ENCODE data around the gene C2orf76.

C2orf76 gene

DNA sequence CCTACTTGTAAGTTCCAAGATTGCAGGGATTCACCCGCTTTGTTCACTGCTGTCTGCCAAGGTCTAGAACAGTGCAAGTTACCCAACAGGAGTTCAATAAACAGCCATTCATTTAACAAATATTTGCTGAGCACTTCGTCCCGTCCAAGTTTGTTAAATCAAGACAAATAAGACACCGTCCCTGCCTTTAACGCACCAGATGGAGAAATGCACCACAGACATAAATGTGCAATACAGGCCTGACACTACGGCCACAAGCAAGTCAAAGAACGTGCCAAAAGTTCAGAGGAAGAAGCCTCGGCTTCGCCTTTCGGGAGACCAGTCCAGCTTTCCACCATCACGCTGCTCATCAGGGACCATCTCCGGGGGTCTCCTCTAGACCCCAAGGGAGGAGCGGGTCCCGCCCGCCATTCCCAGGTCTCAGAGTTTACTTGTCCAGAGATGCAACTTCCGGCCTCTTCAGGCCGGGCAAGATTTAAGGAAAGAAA is 429 bp downstream of the C2orf76 start:
- Histone ChIP-seq H3K9ac (ENCODE audit: low read depth in 1 of 2, low read length in 2 of 2) (peak overlapping the region; percentile 79 to 95), H3K4me1 (ENCODE audit: control insufficient read depth in 2 of 2, insufficient read depth in 2 of 2, low read length in 2 of 2) (peaks cover 20 to 31% of the 10 kb centered on the region in 2 donors), H3K4me3 (ENCODE audit: low read length in 2 of 2) (peak overlapping the region; percentile 93 to 99), H3K27me3 (ENCODE audit: control insufficient read depth in 2 of 2, insufficient read depth in 2 of 2, low read length in 2 of 2) (no peaks in the 10 kb centered on the region), H3K9me3 (ENCODE audit: control insufficient read depth in 2 of 2, low read length in 2 of 2) (no peaks in the 10 kb centered on the region), H3K36me3 (ENCODE audit: control insufficient read depth in 2 of 2, insufficient read depth in 2 of 2, low read length in 2 of 2) (peaks cover 22 to 29% of the 10 kb centered on the region in 2 donors), H3K27ac (ENCODE audit: low read depth in 2 of 2, low read length in 2 of 2) (peak overlapping the region; percentile 90 to 93)

DNA sequence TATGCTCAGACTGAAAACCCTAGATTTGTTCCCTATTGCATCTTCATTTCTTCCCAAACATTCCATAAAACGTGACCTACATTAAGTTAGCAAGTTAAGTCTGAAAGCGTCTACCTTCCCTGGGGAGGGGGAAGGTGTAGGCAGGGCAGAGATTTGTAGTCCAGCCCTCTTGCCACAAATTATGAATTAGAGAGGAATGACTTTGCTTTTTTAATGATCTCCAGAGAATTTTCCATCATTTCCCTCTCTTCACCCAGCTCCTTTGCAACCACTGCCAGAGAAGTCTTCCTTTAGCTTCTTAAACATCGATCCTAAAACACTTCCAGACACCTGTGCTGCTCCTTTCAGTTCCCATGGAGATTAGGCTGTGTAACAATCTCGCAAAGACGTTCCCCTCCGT is 1.2 kb downstream of the C2orf76 start:
- Histone ChIP-seq H3K9me3 (ENCODE audit: control insufficient read depth in 2 of 2, low read length in 2 of 2) (no peaks in the 10 kb centered on the region), H3K4me3 (ENCODE audit: low read length in 2 of 2) (peak overlapping the region; percentile 93 to 99), H3K36me3 (ENCODE audit: control insufficient read depth in 2 of 2, insufficient read depth in 2 of 2, low read length in 2 of 2) (peaks cover 15 to 21% of the 10 kb centered on the region in 2 donors), H3K27me3 (ENCODE audit: control insufficient read depth in 2 of 2, insufficient read depth in 2 of 2, low read length in 2 of 2) (no peaks in the 10 kb centered on the region), H3K9ac (ENCODE audit: low read depth in 1 of 2, low read length in 2 of 2) (peak overlapping the region in 1 of 2 donors; percentile 95), H3K27ac (ENCODE audit: low read depth in 2 of 2, low read length in 2 of 2) (no peak overlapping the region), H3K4me1 (ENCODE audit: control insufficient read depth in 2 of 2, insufficient read depth in 2 of 2, low read length in 2 of 2) (peaks cover 20 to 31% of the 10 kb centered on the region in 2 donors)

DNA sequence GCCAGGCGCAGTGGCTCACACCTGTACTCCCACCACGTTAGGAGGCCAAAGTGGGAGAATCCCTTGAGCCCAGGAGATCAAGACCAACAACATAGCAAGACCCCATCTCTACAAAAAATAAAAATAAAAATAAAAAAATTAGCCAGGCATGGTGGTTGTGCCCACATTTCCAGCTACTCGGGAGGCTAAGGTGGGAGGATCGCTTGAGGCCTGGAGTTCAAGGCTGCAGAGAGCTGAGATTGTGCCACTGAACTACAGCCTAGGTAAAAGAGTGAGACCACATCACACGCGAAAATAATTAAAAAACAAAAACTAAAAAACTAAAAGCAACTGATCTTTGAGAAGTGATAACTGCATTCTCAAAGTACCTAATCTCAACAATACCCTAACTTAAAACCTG is 1.8 kb downstream of the C2orf76 start:
- no peaks in the 10 kb centered on the region for H3K9me3 ChIP-seq (ENCODE audit: control insufficient read depth in 2 of 2, low read length in 2 of 2)
- no peaks in the 10 kb centered on the region for H3K27me3 ChIP-seq (ENCODE audit: control insufficient read depth in 2 of 2, insufficient read depth in 2 of 2, low read length in 2 of 2)
- no peak overlapping the region for H3K4me3 ChIP-seq (ENCODE audit: low read length in 2 of 2)
- no peak overlapping the region for H3K9ac ChIP-seq (ENCODE audit: low read depth in 1 of 2, low read length in 2 of 2)
- peaks cover 20 to 31% of the 10 kb centered on the region in 2 donors for H3K4me1 ChIP-seq (ENCODE audit: control insufficient read depth in 2 of 2, insufficient read depth in 2 of 2, low read length in 2 of 2)
- no peak overlapping the region for H3K27ac ChIP-seq (ENCODE audit: low read depth in 2 of 2, low read length in 2 of 2)
- peaks cover 10 to 15% of the 10 kb centered on the region in 2 donors for H3K36me3 ChIP-seq (ENCODE audit: control insufficient read depth in 2 of 2, insufficient read depth in 2 of 2, low read length in 2 of 2)

DNA sequence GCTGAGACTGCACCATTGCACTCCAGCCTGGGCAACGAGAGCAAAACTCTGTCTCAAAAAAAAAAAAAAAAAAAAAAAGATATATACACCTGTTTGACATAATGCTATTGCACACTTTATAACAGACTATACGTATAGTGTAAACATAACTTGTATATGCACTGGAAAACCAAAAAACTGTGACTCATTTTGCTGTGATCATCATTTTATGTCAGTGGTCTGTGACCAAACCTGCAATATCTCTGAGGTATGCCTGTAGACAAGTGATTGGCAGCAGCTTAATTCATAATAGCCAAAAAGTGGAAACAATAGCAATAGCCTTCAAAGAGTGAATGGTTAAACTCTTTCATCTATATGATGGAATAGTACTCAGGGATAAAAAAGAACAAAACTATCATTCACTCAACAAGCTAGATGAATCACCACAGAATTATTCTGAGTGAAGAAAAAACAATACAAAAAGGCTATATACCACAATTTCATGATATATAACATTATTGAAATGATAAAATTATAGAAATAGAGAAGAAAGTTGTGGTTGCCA is 6.1 kb downstream of the C2orf76 start:
- Histone ChIP-seq H3K36me3 (ENCODE audit: control insufficient read depth in 2 of 2, insufficient read depth in 2 of 2, low read length in 2 of 2) (no peaks in the 10 kb centered on the region), H3K4me3 (ENCODE audit: low read length in 2 of 2) (no peak overlapping the region), H3K9ac (ENCODE audit: low read depth in 1 of 2, low read length in 2 of 2) (no peak overlapping the region), H3K27me3 (ENCODE audit: control insufficient read depth in 2 of 2, insufficient read depth in 2 of 2, low read length in 2 of 2) (no peaks in the 10 kb centered on the region), H3K9me3 (ENCODE audit: control insufficient read depth in 2 of 2, low read length in 2 of 2) (no peaks in the 10 kb centered on the region), H3K4me1 (ENCODE audit: control insufficient read depth in 2 of 2, insufficient read depth in 2 of 2, low read length in 2 of 2) (peaks cover 4 to 13% of the 10 kb centered on the region in 2 donors), H3K27ac (ENCODE audit: low read depth in 2 of 2, low read length in 2 of 2) (no peak overlapping the region)

DNA sequence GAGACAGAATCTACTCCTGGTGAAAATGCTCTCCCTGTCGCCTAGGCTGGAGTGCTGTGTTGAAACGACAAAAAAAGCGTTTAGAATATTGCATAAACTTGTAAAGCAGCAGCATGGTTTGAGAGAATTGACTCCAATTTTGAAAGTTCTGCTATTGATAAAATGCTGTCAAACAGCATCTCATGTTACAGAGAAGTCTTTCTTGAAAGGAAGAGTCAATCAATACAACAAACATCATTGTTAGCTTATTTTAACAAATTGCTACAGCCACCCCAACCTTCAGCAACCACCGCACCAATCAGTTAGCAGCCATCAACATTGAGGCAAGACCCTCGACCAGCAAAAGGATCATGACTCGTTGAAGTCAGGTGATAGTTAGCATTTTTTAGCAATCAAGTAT is 6.9 kb downstream of the C2orf76 start:
- peaks cover 0 to 6% of the 10 kb centered on the region in 2 donors for H3K4me1 ChIP-seq (ENCODE audit: control insufficient read depth in 2 of 2, insufficient read depth in 2 of 2, low read length in 2 of 2)
- H3K9me3 ChIP-seq (ENCODE audit: control insufficient read depth in 2 of 2, low read length in 2 of 2), result no peaks in the 10 kb centered on the region
- H3K27ac ChIP-seq (ENCODE audit: low read depth in 2 of 2, low read length in 2 of 2), result no peak overlapping the region
- no peaks in the 10 kb centered on the region for H3K36me3 ChIP-seq (ENCODE audit: control insufficient read depth in 2 of 2, insufficient read depth in 2 of 2, low read length in 2 of 2)
- H3K4me3 ChIP-seq (ENCODE audit: low read length in 2 of 2), result no peak overlapping the region
- no peaks in the 10 kb centered on the region for H3K27me3 ChIP-seq (ENCODE audit: control insufficient read depth in 2 of 2, insufficient read depth in 2 of 2, low read length in 2 of 2)
- H3K9ac ChIP-seq (ENCODE audit: low read depth in 1 of 2, low read length in 2 of 2), result no peak overlapping the region

DNA sequence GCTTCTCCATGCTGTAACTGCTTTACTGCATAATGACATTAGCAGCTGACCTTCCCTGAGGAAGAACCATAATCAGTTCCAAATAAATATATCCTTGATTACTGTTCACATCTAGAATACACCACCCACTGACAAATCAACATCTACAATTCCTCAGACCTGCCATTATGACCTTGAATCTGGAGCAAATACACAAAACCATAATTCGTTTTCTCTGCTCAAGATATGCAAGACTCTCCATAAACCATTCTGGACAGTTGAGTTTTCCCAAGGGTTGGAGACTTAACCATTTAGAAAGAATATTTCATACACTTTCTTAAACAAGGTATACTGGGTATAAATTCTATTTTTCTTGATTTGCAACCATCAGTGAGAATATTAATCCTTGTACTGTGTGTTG is 11.8 kb downstream of the C2orf76 start:
- no peaks in the 10 kb centered on the region for H3K4me1 ChIP-seq (ENCODE audit: control insufficient read depth in 2 of 2, insufficient read depth in 2 of 2, low read length in 2 of 2)
- H3K9me3 ChIP-seq (ENCODE audit: control insufficient read depth in 2 of 2, low read length in 2 of 2), result no peaks in the 10 kb centered on the region
- H3K4me3 ChIP-seq (ENCODE audit: low read length in 2 of 2), result no peak overlapping the region
- no peaks in the 10 kb centered on the region for H3K27me3 ChIP-seq (ENCODE audit: control insufficient read depth in 2 of 2, insufficient read depth in 2 of 2, low read length in 2 of 2)
- H3K9ac ChIP-seq (ENCODE audit: low read depth in 1 of 2, low read length in 2 of 2), result no peak overlapping the region
- no peaks in the 10 kb centered on the region for H3K36me3 ChIP-seq (ENCODE audit: control insufficient read depth in 2 of 2, insufficient read depth in 2 of 2, low read length in 2 of 2)
- no peak overlapping the region for H3K27ac ChIP-seq (ENCODE audit: low read depth in 2 of 2, low read length in 2 of 2)

DNA sequence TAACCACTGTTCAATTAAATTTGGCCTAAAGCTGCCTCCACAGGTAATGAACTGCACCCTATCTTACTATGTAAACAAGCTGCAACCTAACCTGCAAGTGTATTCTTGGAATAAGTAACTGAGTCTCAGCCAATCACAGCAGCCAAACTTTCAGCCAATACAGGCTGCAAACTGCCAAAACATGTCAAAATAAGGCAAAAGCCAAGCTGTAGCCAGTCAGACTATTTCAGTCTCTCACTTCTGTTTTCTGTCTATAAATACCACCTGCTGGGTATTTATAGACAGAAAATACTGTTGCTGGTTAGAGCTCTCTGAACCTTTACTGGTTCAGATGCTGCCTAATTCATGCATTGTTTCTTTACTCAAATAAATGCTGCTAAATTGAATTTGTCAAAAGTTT is 14.3 kb downstream of the C2orf76 start:
- H3K27ac ChIP-seq (ENCODE audit: low read depth in 2 of 2, low read length in 2 of 2), result no peak overlapping the region
- H3K27me3 ChIP-seq (ENCODE audit: control insufficient read depth in 2 of 2, insufficient read depth in 2 of 2, low read length in 2 of 2), result no peaks in the 10 kb centered on the region
- H3K4me3 ChIP-seq (ENCODE audit: low read length in 2 of 2), result no peak overlapping the region
- H3K9me3 ChIP-seq (ENCODE audit: control insufficient read depth in 2 of 2, low read length in 2 of 2), result no peaks in the 10 kb centered on the region
- H3K36me3 ChIP-seq (ENCODE audit: control insufficient read depth in 2 of 2, insufficient read depth in 2 of 2, low read length in 2 of 2), result no peaks in the 10 kb centered on the region
- no peaks in the 10 kb centered on the region for H3K4me1 ChIP-seq (ENCODE audit: control insufficient read depth in 2 of 2, insufficient read depth in 2 of 2, low read length in 2 of 2)
- no peak overlapping the region for H3K9ac ChIP-seq (ENCODE audit: low read depth in 1 of 2, low read length in 2 of 2)

DNA sequence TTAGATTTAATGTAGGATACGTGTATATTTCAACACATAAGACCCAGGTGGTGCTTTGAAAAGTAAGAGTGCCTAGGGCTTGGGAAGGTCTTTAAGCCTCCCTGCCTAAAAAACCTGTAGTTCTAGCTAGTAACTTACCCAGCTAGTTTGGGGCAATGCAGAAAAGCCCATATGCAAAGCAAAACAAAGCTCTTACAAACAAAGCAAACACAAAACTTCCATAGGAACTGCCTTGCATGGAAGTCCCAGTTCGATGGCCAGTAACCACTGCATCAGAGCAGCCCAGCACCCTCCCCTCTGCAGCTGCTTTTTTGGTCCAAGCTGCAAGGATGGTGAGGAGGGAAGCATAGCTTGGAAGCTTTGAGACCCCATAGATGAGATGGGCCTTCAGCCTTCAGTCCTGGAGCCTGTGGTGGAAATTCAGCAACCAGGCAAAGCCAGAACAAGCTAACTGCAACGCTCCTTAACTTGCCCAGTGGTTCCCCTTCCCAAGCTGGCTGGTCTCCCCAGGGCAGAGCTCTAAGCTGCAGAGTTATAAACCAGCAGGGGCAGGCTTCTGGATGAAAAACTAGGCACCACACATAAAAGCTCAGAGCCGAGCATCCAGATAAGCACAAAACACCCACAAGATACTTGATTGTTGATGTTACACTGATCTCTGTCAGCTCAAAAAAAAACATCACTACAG is 16.2 kb downstream of the C2orf76 start:
- H3K4me3 ChIP-seq (ENCODE audit: low read length in 2 of 2), result no peak overlapping the region
- H3K9me3 ChIP-seq (ENCODE audit: control insufficient read depth in 2 of 2, low read length in 2 of 2), result no peaks in the 10 kb centered on the region
- no peaks in the 10 kb centered on the region for H3K36me3 ChIP-seq (ENCODE audit: control insufficient read depth in 2 of 2, insufficient read depth in 2 of 2, low read length in 2 of 2)
- no peaks in the 10 kb centered on the region for H3K27me3 ChIP-seq (ENCODE audit: control insufficient read depth in 2 of 2, insufficient read depth in 2 of 2, low read length in 2 of 2)
- H3K27ac ChIP-seq (ENCODE audit: low read depth in 2 of 2, low read length in 2 of 2), result no peak overlapping the region
- H3K9ac ChIP-seq (ENCODE audit: low read depth in 1 of 2, low read length in 2 of 2), result no peak overlapping the region
- no peaks in the 10 kb centered on the region for H3K4me1 ChIP-seq (ENCODE audit: control insufficient read depth in 2 of 2, insufficient read depth in 2 of 2, low read length in 2 of 2)

DNA sequence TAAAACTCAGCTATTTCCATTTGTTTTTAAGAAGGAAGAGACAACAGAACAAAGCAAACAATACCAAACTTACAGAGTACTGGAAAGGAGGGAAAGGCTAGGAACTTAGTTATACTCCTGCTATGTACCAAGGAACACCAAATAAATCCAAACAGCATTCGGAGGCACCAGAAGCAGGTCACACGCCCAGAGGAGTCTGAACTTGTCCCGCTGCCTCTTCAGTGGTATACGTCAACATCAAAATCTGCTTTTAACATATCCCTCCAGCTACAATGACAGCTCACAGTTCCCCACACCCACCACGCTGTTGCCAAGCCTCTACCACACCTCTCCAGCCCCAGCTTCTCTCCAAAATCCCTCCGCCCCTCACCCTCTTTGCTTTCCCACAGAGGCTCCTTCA is 17.3 kb downstream of the C2orf76 start:
- H3K4me3 ChIP-seq (ENCODE audit: low read length in 2 of 2), result no peak overlapping the region
- H3K4me1 ChIP-seq (ENCODE audit: control insufficient read depth in 2 of 2, insufficient read depth in 2 of 2, low read length in 2 of 2), result no peaks in the 10 kb centered on the region
- H3K36me3 ChIP-seq (ENCODE audit: control insufficient read depth in 2 of 2, insufficient read depth in 2 of 2, low read length in 2 of 2), result no peaks in the 10 kb centered on the region
- no peak overlapping the region for H3K9ac ChIP-seq (ENCODE audit: low read depth in 1 of 2, low read length in 2 of 2)
- H3K9me3 ChIP-seq (ENCODE audit: control insufficient read depth in 2 of 2, low read length in 2 of 2), result no peaks in the 10 kb centered on the region
- H3K27me3 ChIP-seq (ENCODE audit: control insufficient read depth in 2 of 2, insufficient read depth in 2 of 2, low read length in 2 of 2), result no peaks in the 10 kb centered on the region
- H3K27ac ChIP-seq (ENCODE audit: low read depth in 2 of 2, low read length in 2 of 2), result no peak overlapping the region

DNA sequence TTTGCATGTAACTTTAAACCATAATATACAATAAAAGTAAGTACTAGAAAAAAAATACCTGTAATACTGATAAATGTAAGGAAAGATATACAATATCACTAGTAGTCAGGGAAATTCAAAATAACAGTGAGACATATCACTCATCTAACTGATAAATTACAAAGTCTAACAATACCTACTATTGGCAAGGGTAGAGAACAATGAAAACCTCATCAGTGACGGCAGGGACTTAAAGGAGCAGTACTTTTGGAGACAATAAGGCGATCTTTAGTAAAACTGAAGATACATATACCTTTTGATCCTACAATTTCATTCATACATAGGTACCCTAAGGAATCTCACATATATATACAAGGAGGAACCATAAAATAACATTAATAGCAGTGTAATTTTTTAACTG is 24.9 kb downstream of the C2orf76 start:
- Histone ChIP-seq H3K4me1 (ENCODE audit: control insufficient read depth in 2 of 2, insufficient read depth in 2 of 2, low read length in 2 of 2) (no peaks in the 10 kb centered on the region), H3K36me3 (ENCODE audit: control insufficient read depth in 2 of 2, insufficient read depth in 2 of 2, low read length in 2 of 2) (no peaks in the 10 kb centered on the region), H3K27me3 (ENCODE audit: control insufficient read depth in 2 of 2, insufficient read depth in 2 of 2, low read length in 2 of 2) (no peaks in the 10 kb centered on the region), H3K4me3 (ENCODE audit: low read length in 2 of 2) (no peak overlapping the region), H3K9ac (ENCODE audit: low read depth in 1 of 2, low read length in 2 of 2) (no peak overlapping the region), H3K9me3 (ENCODE audit: control insufficient read depth in 2 of 2, low read length in 2 of 2) (no peaks in the 10 kb centered on the region), H3K27ac (ENCODE audit: low read depth in 2 of 2, low read length in 2 of 2) (no peak overlapping the region)

All from mucosa of rectum (tissue), 2 donors.